WTC11 (cell line): ENCODE results near the gene FBRSL1. TPM values are rescaled to one million over a fixed set of nuclear protein-coding genes. Genes with fewer than 3 reads are reported as not detected.

Experiments used
- ATAC-seq: fragments of 200-7000 bp; cut with Tn5 transposase; 2 replicates; pipeline ENCODE4 v1.10.0; 2021; ENCODE audit warnings: mild to moderate bottlenecking, moderate library complexity
- CTCF ChIA-PET: fragments of 300-600 bp; sonication (Branson Sonifier 250); formaldehyde crosslinking; loops from one replicate; lab custom pipeline; 2021; ENCODE audit warnings: antibody characterized with exemption; lab: Charles Lee
- POLR2A ChIA-PET: fragments of 350-600 bp; sonication (Branson Sonifier 250); formaldehyde crosslinking; loops from one replicate; lab custom pipeline; 2021; ENCODE audit warnings: antibody characterized with exemption; lab: Charles Lee
- DNase-seq: peaks from one replicate; pipeline ENCODE4 v3.0.0; 2021; ENCODE audit warnings: low spot score
- H3K27ac Mint-ChIP-seq: 2 replicates; pipeline ENCODE4 v1.8.0; 2021; ENCODE audit warnings: mixed read lengths
- H3K27me3 Mint-ChIP-seq: 2 replicates; pipeline ENCODE4 v1.8.0; 2021; ENCODE audit warnings: low read depth, mild to moderate bottlenecking, moderate library complexity, mixed read lengths
- H3K36me3 Mint-ChIP-seq: 2 replicates; pipeline ENCODE4 v1.8.0; 2021; ENCODE audit warnings: mixed read lengths
- H3K4me1 Mint-ChIP-seq: 2 replicates; pipeline ENCODE4 v1.8.0; 2022; ENCODE audit warnings: mixed read lengths
- H3K4me3 Mint-ChIP-seq: 2 replicates; pipeline ENCODE4 v1.8.0; 2021; ENCODE audit warnings: mild to moderate bottlenecking, moderate library complexity, mixed read lengths
- H3K9me3 Mint-ChIP-seq: 2 replicates; pipeline ENCODE4 v1.8.0; 2021; ENCODE audit warnings: mixed read lengths
- CREB1 ChIP-seq: sonication (generic); formaldehyde crosslinking; IDR thresholded peaks from 2 replicates; pipeline ENCODE4 v1.8.0; 2023; ENCODE audit warnings: mild to moderate bottlenecking, missing genetic modification reagents
- E2F1 ChIP-seq: sonication (generic); formaldehyde crosslinking; IDR thresholded peaks from 2 replicates; pipeline ENCODE4 v1.8.0; 2022; ENCODE audit warnings: mild to moderate bottlenecking, missing genetic modification reagents
- E2F5 ChIP-seq: sonication (generic); formaldehyde crosslinking; IDR thresholded peaks from 2 replicates; pipeline ENCODE4 v1.8.1; 2022; ENCODE audit warnings: mild to moderate bottlenecking, moderate library complexity, missing genetic modification reagents
- GRHL2 ChIP-seq: fragments of 250-450 bp; sonication (Bioruptor Pico); IDR thresholded peaks from 2 replicates; pipeline ENCODE4 v1.8.0; 2022; ENCODE audit warnings: mild to moderate bottlenecking, moderate library complexity; ENCODE audit not compliant: insufficient replicate concordance, severe bottlenecking
- KAT7 ChIP-seq: sonication (generic); formaldehyde crosslinking; IDR thresholded peaks from 2 replicates; pipeline ENCODE4 v1.8.1; 2023; ENCODE audit warnings: missing genetic modification reagents, mild to moderate bottlenecking, borderline replicate concordance
- NFATC4 ChIP-seq: fragments of 250-450 bp; sonication (Bioruptor Pico); IDR thresholded peaks from 2 replicates; pipeline ENCODE4 v1.9.0; 2021; ENCODE audit warnings: mild to moderate bottlenecking
- NFE2L1 ChIP-seq: sonication (generic); formaldehyde crosslinking; IDR thresholded peaks from 2 replicates; pipeline ENCODE4 v1.8.1; 2023; ENCODE audit warnings: missing genetic modification reagents
- NR1H2 ChIP-seq: sonication (generic); formaldehyde crosslinking; IDR thresholded peaks from 2 replicates; pipeline ENCODE4 v1.9.0; 2021; ENCODE audit warnings: mild to moderate bottlenecking, moderate library complexity, missing genetic modification reagents
- RORB ChIP-seq: fragments of 250-450 bp; sonication (Bioruptor Pico); IDR thresholded peaks from 2 replicates; pipeline ENCODE4 v1.9.0; 2021; ENCODE audit warnings: mild to moderate bottlenecking
- TEAD1 ChIP-seq: sonication (generic); formaldehyde crosslinking; IDR thresholded peaks from 2 replicates; pipeline ENCODE4 v1.8.0; 2022; ENCODE audit warnings: mild to moderate bottlenecking, missing genetic modification reagents
- ZNF317 ChIP-seq: sonication (generic); formaldehyde crosslinking; IDR thresholded peaks from 2 replicates; pipeline ENCODE4 v1.8.1; 2023; ENCODE audit warnings: low read depth, mild to moderate bottlenecking, moderate library complexity, missing genetic modification reagents, borderline replicate concordance
- ZNF396 ChIP-seq: fragments of 250-450 bp; sonication (Bioruptor Pico); IDR thresholded peaks from 2 replicates; pipeline ENCODE4 v1.8.0; 2021; ENCODE audit warnings: mild to moderate bottlenecking, moderate library complexity, borderline replicate concordance
- ZNF425 ChIP-seq: fragments of 250-450 bp; sonication (Bioruptor Pico); conservative IDR thresholded peaks from 2 replicates; pipeline ENCODE4 v1.9.0; 2021; ENCODE audit warnings: mild to moderate bottlenecking
- ZNF512 ChIP-seq: sonication (generic); formaldehyde crosslinking; IDR thresholded peaks from 2 replicates; pipeline ENCODE4 v1.8.1; 2022; ENCODE audit warnings: missing genetic modification reagents, borderline replicate concordance
- ZNF671 ChIP-seq: fragments of 250-450 bp; sonication (Bioruptor Pico); IDR thresholded peaks from 2 replicates; pipeline ENCODE4 v1.8.0; 2021; ENCODE audit warnings: mild to moderate bottlenecking
- total RNA-seq: library from RNA; stranded (reverse); gene quantifications from 3 replicates; pipeline ENCODE4 v1.2.3, GENCODE V29; 2021
- TF ChIP-seq, protein P1 (sequence below): sonication (generic); formaldehyde crosslinking; IDR thresholded peaks from 2 replicates; pipeline ENCODE4 v1.8.1; 2023; ENCODE audit warnings: mild to moderate bottlenecking, missing genetic modification reagents, moderate library complexity
- TF ChIP-seq, protein P2 (sequence below): sonication (generic); formaldehyde crosslinking; IDR thresholded peaks from 2 replicates; pipeline ENCODE4 v1.8.0; 2023; ENCODE audit warnings: missing genetic modification reagents
- TF ChIP-seq, protein P3 (sequence below): sonication (generic); formaldehyde crosslinking; IDR thresholded peaks from 2 replicates; pipeline ENCODE4 v1.8.0; 2023; ENCODE audit warnings: missing genetic modification reagents, mild to moderate bottlenecking, borderline replicate concordance

Gene FBRSL1
- total RNA-seq, 1 experiment from 2014 or later = 129 TPM

DNA sequence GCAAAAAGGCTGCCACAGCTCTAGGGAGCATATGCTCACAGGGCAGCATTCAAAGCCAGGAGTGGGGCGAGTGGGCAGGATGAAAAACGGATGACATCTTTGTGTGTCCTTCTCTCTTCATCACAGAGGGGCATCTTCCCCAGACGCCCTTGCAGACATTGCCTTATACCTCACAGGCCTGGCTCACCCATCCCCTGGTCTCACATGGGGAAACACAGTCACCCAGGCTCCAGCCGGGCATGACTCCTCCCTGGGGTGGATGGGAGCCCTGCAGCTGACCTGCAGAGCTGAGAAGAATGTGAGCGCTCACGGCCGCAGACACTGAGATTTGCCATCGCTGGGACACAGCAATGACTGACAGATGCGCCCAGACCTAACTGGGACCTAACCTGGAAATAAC, 7.2 kb upstream of the FBRSL1 start:
- Mint-ChIP-seq H3K27me3 (peaks cover 87% of the 10 kb centered on the region), H3K27ac (no peak overlapping the region), H3K4me1 (no peaks in the 10 kb centered on the region), H3K4me3 (no peak overlapping the region), H3K36me3 (no peaks in the 10 kb centered on the region), H3K9me3 (no peaks in the 10 kb centered on the region)
- POLR2A ChIA-PET = no interaction called here
- no peak for ATAC-seq
- DNase-seq = no peak
- TF ChIP-seq ZNF671 (CRISPR knock-in tag) = no peak
- no peak for TF ChIP-seq CREB1 (CRISPR knock-in tag)
- TF ChIP-seq ZNF317 (CRISPR knock-in tag) = no peak
- no peak for TF ChIP-seq KAT7 (CRISPR knock-in tag)
- TF ChIP-seq, protein P1, sequence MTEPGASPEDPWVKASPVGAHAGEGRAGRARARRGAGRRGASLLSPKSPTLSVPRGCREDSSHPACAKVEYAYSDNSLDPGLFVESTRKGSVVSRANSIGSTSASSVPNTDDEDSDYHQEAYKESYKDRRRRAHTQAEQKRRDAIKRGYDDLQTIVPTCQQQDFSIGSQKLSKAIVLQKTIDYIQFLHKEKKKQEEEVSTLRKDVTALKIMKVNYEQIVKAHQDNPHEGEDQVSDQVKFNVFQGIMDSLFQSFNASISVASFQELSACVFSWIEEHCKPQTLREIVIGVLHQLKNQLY (CRISPR knock-in tag) = no peak
- TF ChIP-seq NFATC4 (CRISPR knock-in tag) = no peak
- no peak for TF ChIP-seq RORB (CRISPR knock-in tag)
- TF ChIP-seq, protein P2, sequence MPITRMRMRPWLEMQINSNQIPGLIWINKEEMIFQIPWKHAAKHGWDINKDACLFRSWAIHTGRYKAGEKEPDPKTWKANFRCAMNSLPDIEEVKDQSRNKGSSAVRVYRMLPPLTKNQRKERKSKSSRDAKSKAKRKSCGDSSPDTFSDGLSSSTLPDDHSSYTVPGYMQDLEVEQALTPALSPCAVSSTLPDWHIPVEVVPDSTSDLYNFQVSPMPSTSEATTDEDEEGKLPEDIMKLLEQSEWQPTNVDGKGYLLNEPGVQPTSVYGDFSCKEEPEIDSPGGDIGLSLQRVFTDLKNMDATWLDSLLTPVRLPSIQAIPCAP (CRISPR knock-in tag) = no peak
- no peak for TF ChIP-seq ZNF512
- TF ChIP-seq, protein P3, sequence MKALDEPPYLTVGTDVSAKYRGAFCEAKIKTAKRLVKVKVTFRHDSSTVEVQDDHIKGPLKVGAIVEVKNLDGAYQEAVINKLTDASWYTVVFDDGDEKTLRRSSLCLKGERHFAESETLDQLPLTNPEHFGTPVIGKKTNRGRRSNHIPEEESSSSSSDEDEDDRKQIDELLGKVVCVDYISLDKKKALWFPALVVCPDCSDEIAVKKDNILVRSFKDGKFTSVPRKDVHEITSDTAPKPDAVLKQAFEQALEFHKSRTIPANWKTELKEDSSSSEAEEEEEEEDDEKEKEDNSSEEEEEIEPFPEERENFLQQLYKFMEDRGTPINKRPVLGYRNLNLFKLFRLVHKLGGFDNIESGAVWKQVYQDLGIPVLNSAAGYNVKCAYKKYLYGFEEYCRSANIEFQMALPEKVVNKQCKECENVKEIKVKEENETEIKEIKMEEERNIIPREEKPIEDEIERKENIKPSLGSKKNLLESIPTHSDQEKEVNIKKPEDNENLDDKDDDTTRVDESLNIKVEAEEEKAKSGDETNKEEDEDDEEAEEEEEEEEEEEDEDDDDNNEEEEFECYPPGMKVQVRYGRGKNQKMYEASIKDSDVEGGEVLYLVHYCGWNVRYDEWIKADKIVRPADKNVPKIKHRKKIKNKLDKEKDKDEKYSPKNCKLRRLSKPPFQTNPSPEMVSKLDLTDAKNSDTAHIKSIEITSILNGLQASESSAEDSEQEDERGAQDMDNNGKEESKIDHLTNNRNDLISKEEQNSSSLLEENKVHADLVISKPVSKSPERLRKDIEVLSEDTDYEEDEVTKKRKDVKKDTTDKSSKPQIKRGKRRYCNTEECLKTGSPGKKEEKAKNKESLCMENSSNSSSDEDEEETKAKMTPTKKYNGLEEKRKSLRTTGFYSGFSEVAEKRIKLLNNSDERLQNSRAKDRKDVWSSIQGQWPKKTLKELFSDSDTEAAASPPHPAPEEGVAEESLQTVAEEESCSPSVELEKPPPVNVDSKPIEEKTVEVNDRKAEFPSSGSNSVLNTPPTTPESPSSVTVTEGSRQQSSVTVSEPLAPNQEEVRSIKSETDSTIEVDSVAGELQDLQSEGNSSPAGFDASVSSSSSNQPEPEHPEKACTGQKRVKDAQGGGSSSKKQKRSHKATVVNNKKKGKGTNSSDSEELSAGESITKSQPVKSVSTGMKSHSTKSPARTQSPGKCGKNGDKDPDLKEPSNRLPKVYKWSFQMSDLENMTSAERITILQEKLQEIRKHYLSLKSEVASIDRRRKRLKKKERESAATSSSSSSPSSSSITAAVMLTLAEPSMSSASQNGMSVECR (CRISPR knock-in tag) = no peak
- no peak for TF ChIP-seq E2F1 (CRISPR knock-in tag)
- TF ChIP-seq NFE2L1 (CRISPR knock-in tag) = no peak
- no peak for TF ChIP-seq E2F5 (CRISPR knock-in tag)
- no peak for TF ChIP-seq NR1H2 (CRISPR knock-in tag)
- TF ChIP-seq ZNF396 (CRISPR knock-in tag) = no peak
- TF ChIP-seq TEAD1 (CRISPR knock-in tag) = no peak
- TF ChIP-seq GRHL2 = no peak
- TF ChIP-seq ZNF425 = no peak
- CTCF ChIA-PET = no interaction called here
